Heart right ventricle (tissue), 16 donors: ENCODE measurements around the gene CD59. TPM values are rescaled to one million over a fixed set of nuclear protein-coding genes. Genes with fewer than 3 reads are reported as not detected.
A peak's percentile ranks its signal among the peaks of the same experiment; 100 is the strongest.

ENCODE experiments used
- ATAC-seq, 8 donors: fragments of 200-7000 bp; cut with Tn5 transposase; one replicate each; pipeline ENCODE4 v1.9.1; 2020; ENCODE audit warnings: mild to moderate bottlenecking in 8 of 8, moderate library complexity in 8 of 8, moderate number of reproducible peaks in 1 of 8
- DNase-seq, 2 donors: peaks; one replicate each; pipeline ENCODE4 v3.0.0-alpha.2; 2020
- H3K27ac ChIP-seq, 10 donors: fragments of 200-600 bp; sonication (generic) in 2 of 10; one replicate each; pipeline versions ENCODE4 v1.5.0 to v1.8.0; 2020 to 2022; ENCODE audit warnings: mild to moderate bottlenecking in 3 of 10
- H3K27me3 ChIP-seq, 7 donors: fragments of 200-600 bp; one replicate each; pipeline ENCODE4 v1.8.0; 2021 to 2022; ENCODE audit warnings: mild to moderate bottlenecking in 2 of 7
- H3K36me3 ChIP-seq, 9 donors: fragments of 200-600 bp; sonication (generic) in 1 of 9; one replicate each; pipeline versions ENCODE4 v1.5.0 to v1.8.0; 2020 to 2022; ENCODE audit warnings: mild to moderate bottlenecking in 2 of 9
- H3K4me1 ChIP-seq, 9 donors: fragments of 200-600 bp; sonication (generic) in 1 of 9; one replicate each; pipeline versions ENCODE4 v1.5.0 to v1.8.0; 2020 to 2022; ENCODE audit warnings: mild to moderate bottlenecking in 4 of 9
- H3K4me3 ChIP-seq, 10 donors: fragments of 200-600 bp; sonication (generic) in 2 of 10; one replicate each; pipeline versions ENCODE4 v1.5.0 to v1.8.0; 2020 to 2022; ENCODE audit warnings: mild to moderate bottlenecking in 7 of 10, moderate library complexity in 2 of 10
- H3K9me3 ChIP-seq, 11 donors: fragments of 200-600 bp in 10 of 11; sonication (generic) in 2 of 11; one replicate each; pipeline versions ENCODE4 v1.5.0 to v1.8.0; 2013 to 2022; ENCODE audit warnings: mild to moderate bottlenecking in 2 of 11, control low read depth in 1 of 11, moderate library complexity in 1 of 11
- CTCF ChIP-seq, 9 donors: fragments of 200-600 bp; sonication (generic) in 2 of 9; IDR thresholded peaks; one replicate each; pipeline versions ENCODE4 v1.5.0 to v1.8.0; 2021 to 2022; ENCODE audit warnings: antibody characterized with exemption in 9 of 9, mild to moderate bottlenecking in 5 of 9, moderate library complexity in 1 of 9
- WGBS, 2 donors: extraction: QIAGEN DNeasy Blood & Tissue Kit; methylation state at CpG; one replicate each; pipeline ENCODE4 v1.1.7; 2013; ENCODE audit warnings: inconsistent platforms in 1 of 2; 5-methylcytosine and 5-hydroxymethylcytosine counted together
- intact Hi-C, 10 donors: fragments of 100-400 bp; cut with DNase I; formaldehyde crosslinking; loops; one replicate each; pipeline versions ENCODE4 v1.11.1 to v1.14.2; 2022
- polyA plus RNA-seq, 2 donors: library from polyadenylated mRNA; stranded (reverse); fragments of 200-250 nt; gene quantifications; one replicate each; pipeline ENCODE4 v1.2.3, GENCODE V29; 2013
- total RNA-seq, 10 donors: library from RNA; stranded (reverse); fragmentation: NEBNext Ultra II Directional in 3 of 10; extraction: Animal tissue kit (Norgen Biotek cat#: 25700) in 3 of 10; gene quantifications; one replicate each; pipeline versions ENCODE4 v1.2.1 to v1.2.4, GENCODE V29; 2021 to 2023
- donor health status: Arrhythmogenic right ventricular cardiomyopathy.
- donor health status: ischemic (EF 13 %, LVEDD 7.1; RV severe dilation, severe dysfunction).
- donor health status: healthy with polysubstance abuse.
- donor health status: DM: no; HTN: yes; CAD: no.
- donor health status: DM: no; HTN: no; CAD: no.
- donor health status: ischemic (EF 25% LVEDD 6.9; RV normal size, moderate dysfunction).
- donor health status: ischemic (EF 25% LVEDD 5.7; RV mildly dilated, moderate dysfunction).
- donor health status: healthy.
- donor health status: DM: yes; HTN: yes; CAD: no.
- donor health status: Ischemic cardiomyopathy.
- donor health status: ischemic (EF 35%, LVEDD 5.7; RV mildly dilated, moderate dysfunction).
- donor health status: nonischemic (EF 11% LVEDD 7.7; RV severe dilation, severe dysfunction).
- donor health status: DM: yes; HTN: yes; CAD: no.
- donor health status: PGD.
- donor health status: ischemic (EF 29% LVEDD 5.4; RV normal size, mild dysfunction).
- donor health status: nonischemic (EF 23%, LVEDD 6.1; RV moderate dilation, normal function).

The CD59 gene
- total and polyA plus RNA-seq, 12 donors = 120 to 1,261 (median 753) TPM

GRCh38 chr11:33721984-33722383 is 14.2 kb downstream of the CD59 start:
- 60% methylated on average over 5 of the region's 5 CpGs for WGBS, 2 donors
- H3K9me3 ChIP-seq = no peaks in the 10 kb centered on the region
- TF ChIP-seq CTCF (IDR thresholded peaks at IDR 0.05) = no peak
- peak overlapping the region; percentile 67 to 99 (median 90) for H3K27ac ChIP-seq
- intact Hi-C loops = no loop called here
- no peak overlapping the region for H3K4me3 ChIP-seq
- DNase-seq = no peak
- peaks cover 0 to 55% (median 26%) of the 10 kb centered on the region in 9 donors for H3K36me3 ChIP-seq
- no peaks in the 10 kb centered on the region for H3K27me3 ChIP-seq
- peak in 4 of 8 donors; percentile 5 to 49 (median 22) for ATAC-seq
- H3K4me1 ChIP-seq = peaks cover 35 to 85% (median 77%) of the 10 kb centered on the region in 9 donors

- 14 to 17% methylated on average over 1 of the region's 1 CpG for WGBS, 2 donors
- peak overlapping the region; percentile 67 to 99 (median 90) for H3K27ac ChIP-seq
- no peaks in the 10 kb centered on the region for H3K27me3 ChIP-seq
- intact Hi-C loops = no loop called here
- ATAC-seq = peak in 3 of 8 donors; percentile 35 to 39 (median 36)
- peaks cover 35 to 85% (median 78%) of the 10 kb centered on the region in 9 donors for H3K4me1 ChIP-seq
- H3K36me3 ChIP-seq = peaks cover 0 to 60% (median 31%) of the 10 kb centered on the region in 9 donors
- no peak for DNase-seq
- no peak for TF ChIP-seq CTCF (IDR thresholded peaks at IDR 0.05)
- H3K9me3 ChIP-seq = no peaks in the 10 kb centered on the region
- H3K4me3 ChIP-seq = no peak overlapping the region
Observed at GRCh38 chr11:33721426-33721825, 14.8 kb downstream of the CD59 start.

GRCh38 chr11:33719587-33719986 is 16.6 kb downstream of the CD59 start:
- DNase-seq (no peak), ATAC-seq (no peak)
- H3K4me3 ChIP-seq = no peak overlapping the region
- H3K27me3 ChIP-seq = no peaks in the 10 kb centered on the region
- H3K36me3 ChIP-seq = peaks cover 0 to 79% (median 33%) of the 10 kb centered on the region in 9 donors
- TF ChIP-seq CTCF (IDR thresholded peaks at IDR 0.05) = no peak
- intact Hi-C loops = loop anchor here in 1 of 10 donors (10.0 kb wide), 1 partner anchor 455 kb away; no protein-coding TSS in a partner anchor
- H3K4me1 ChIP-seq = peaks cover 35 to 91% (median 80%) of the 10 kb centered on the region in 9 donors
- no peaks in the 10 kb centered on the region for H3K9me3 ChIP-seq
- peak overlapping the region in 7 of 10 donors; percentile 36 to 99 (median 93) for H3K27ac ChIP-seq
- 85 to 88% methylated on average over 5 of the region's 5 CpGs for WGBS, 2 donors

GRCh38 chr11:33718440-33718839 is 17.8 kb downstream of the CD59 start:
- no peak for ATAC-seq

More at GRCh38 chr11:33718440-33718839, 17.8 kb downstream of the CD59 start:
- no peaks in the 10 kb centered on the region for H3K27me3 ChIP-seq
- peaks cover 0 to 90% (median 33%) of the 10 kb centered on the region in 9 donors for H3K36me3 ChIP-seq
- H3K4me3 ChIP-seq = no peak overlapping the region
- no peak for TF ChIP-seq CTCF (IDR thresholded peaks at IDR 0.05)
- H3K9me3 ChIP-seq = no peaks in the 10 kb centered on the region
- no peak for DNase-seq
- 71 to 77% methylated on average over 2 of the region's 2 CpGs for WGBS, 2 donors
- intact Hi-C loops = loop anchor here in 1 of 10 donors (10.0 kb wide), 1 partner anchor 454 kb away; no protein-coding TSS in a partner anchor
- H3K4me1 ChIP-seq = peaks cover 24 to 89% (median 73%) of the 10 kb centered on the region in 9 donors
- H3K27ac ChIP-seq = peak overlapping the region in 5 of 10 donors; percentile 1 to 99 (median 16)
